SW 1271 (cell line): ENCODE results near the gene AKAP10.
A peak's percentile ranks its signal among the peaks of the same experiment; 100 is the strongest.
"Not testable (repeated sequence)": the region's sequence is repeated elsewhere in the genome, so short reads cannot be mapped to it uniquely, and the experiment has no call there.

Experiments
- DNase-seq, 2 experiments: peaks; one replicate each; lab custom pipeline; 2025; lab: John Stamatoyannopoulos, UW

Gene AKAP10

DNA sequence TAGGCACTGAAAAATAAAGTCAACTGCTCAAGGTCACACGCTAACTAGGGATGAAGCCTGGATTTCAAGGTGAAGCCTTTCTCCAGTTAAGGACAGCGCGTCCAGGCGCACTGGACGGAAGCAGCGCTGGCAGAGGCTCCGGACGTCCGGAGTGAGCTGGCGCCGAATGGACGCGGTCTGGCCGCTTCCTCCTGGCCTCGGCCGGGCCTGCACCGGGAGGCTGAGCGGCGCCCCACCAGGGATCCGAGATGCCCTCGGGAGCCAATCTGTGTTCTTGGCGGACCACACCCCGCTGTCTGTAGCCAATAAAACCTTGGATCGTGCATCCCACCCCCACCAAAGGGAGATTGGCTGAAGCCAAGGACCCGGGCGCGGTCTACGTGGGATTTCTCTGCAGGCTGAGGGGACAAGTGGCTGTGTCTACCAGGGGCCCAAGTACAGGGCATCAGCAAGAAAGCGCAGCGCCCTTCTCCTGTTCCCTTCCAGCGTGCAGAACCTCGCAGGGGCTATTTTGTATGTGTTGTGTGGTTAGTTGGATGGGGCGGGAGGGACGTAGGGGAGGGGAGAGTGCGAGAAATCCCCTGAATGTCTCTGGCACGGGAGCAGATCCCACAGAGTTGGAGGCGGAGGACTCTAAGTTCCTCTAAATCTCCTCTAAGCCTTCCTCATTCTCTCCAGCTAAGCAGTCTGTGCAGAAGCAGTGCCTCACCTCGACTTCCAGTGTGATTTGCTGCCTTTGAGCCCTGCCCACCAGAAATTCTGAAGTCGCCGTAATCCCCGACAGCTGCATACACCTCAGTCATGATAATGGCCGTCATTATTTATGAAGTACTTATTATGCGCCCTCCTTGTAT, 2.5 kb upstream of the AKAP10 start:
- DNase-seq = no peak

DNA sequence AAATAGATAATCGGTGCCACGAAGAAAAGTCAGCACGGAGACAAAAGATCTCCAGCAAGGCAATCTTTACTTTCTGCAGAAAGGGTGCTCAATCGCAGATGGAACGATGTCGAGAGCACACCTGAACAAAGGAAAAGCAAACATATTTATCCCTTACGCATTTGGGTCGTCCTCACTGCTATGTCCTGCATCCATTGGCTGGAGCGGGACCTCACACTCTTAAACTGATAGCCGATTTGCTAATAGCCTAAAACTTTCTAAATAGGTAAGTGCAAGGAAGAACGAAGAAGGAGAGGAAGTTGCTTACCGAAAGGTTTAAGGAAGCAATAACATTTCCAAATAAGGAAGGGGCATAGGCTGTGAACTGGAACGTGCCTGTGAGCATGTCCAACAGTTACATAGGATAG, 1.2 kb upstream of the AKAP10 start:
- no peak for DNase-seq

DNA sequence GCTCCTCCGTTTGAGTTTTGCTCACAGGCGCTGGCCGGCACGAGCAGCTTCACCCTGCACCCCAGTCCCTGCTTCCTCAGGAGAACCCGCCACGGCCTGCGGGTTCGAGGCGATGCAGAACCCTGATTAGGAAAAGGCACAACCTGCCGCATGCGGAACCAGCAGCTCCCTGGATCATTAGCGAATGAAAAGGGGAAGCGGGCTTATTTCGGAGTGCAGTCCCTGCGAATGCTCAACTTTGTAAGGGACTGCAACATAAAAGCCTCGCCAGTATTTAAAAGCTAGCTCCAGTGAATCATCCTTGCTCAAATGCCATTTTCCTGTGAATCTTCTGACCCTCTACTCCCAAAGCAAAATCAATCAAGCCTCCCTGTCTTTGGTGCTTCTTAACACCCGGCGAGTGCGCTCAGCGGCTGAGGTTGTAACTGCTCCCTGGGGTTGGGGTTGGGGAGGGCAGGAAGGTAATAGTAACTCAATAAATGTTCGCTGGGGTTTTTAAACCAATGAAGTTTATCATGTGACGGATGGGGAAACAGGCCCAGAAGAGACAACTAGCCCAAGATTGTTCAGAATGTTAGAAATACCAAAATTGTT, 678 bp upstream of the AKAP10 start:
- no peak for DNase-seq

DNA sequence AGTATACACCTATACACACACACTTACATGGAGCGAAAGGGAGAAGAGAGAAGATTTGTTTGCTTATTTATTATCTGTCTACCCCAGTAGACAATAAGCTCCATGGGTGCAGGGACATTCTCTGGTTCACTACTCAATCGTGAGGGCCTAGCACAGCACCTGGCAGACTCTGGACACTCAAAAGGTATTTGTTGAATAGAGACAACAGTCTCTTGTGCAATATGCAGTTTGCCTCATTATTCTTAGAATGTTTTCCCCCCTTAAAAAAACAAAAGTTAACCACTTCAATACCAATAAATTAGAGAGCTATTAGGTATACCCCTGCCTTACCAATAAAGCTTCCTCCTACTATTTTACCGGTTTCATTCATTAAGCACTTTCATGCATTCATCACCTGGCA, 2.0 kb downstream of the AKAP10 start:
- DNase-seq = no peak

DNA sequence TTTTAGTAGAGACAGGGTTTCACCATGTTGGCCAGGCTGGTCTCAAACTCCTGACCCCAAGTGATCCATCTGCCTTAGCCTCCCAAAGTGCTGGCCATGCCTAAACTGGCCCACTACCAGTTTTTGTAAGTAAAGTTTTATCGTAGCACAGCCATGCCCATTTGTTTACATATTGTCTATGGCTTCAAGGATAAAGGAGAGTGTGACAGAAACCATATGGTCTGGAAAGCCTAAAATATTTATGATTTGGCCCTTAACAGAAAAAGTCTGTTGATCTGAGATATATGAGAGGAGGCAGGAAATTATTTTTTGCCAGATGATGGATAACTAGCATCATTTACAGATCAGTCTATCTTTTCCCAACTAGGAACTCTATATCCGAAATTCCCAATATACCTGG, 4.5 kb downstream of the AKAP10 start:
- DNase-seq = no peak

DNA sequence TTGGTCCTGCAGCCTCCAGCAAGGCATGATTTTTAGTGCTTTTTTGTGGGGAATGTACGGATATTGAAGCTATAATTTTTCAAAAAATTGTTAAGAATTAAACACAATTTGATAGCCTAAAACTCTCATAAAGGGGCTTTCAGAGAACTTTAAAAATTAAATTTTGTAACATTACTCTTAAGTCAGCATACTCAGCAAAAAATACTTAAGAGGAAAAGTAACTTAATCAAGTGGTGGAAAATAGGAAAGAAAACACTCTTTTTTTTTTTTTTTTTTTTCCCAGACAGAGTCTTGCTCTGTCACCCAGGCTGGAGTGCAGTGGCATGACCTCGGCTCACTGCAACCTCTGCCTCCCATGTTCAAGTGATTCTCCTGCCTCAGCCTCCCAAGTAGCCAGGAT, 14.7 kb downstream of the AKAP10 start:
- DNase-seq = not testable (repeated sequence)

DNA sequence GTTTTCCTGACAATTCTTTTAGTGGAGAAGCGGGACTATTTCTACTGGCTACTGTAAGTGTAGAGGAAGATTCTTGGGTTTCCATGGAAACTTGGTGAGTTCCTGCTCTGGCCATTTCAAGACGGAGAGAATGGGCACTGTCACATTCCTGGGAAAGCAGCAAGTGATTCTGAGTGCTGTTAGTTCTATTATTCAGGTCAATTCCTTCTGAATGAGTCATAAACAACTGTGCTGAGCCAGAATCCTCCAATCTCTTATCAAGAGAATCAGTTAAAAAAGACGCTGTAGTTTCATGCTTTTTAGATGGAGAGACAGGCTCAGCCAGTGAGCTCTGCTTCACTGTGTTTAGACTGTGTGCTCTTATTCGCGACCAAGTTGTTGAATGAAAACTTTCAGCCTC, 19.6 kb downstream of the AKAP10 start:
- peak; percentile 97 to 100 for DNase-seq

DNA sequence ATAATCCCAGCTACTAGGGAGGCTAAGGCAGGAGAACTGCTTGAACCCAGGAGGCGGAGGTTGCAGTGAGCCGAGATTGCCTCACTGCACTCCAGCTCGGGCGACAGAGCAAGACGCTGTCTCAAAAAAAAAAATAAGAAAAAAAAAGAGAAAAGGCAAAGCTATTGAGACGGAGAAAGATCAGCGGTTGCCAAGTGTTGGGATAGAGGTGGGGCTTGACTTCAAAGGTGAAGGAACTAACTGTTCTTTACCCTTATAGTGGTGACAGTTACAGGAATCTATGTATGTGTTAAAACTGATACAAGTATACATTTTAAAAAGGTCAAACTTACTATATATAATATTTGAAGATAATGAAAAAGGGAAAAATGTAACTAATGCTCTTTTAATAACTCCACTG, 22.5 kb downstream of the AKAP10 start:
- DNase-seq = no peak

DNA sequence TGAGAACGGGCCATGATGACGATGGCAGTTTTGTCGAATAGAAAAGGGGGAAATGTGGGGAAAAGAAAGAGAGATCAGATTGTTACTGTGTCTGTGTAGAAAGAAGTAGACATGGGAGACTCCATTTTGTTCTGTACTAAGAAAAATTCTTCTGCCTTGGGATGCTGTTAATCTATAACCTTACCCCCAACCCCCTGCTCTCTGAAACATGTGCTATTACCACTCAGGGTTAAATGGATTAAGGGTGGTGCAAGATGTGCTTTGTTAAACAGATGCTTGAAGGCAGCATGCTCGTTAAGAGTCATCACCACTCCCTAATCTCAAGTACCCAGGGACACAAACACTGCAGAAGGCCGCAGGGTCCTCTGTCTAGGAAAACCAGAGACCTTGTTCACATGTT, 26.2 kb downstream of the AKAP10 start:
- not testable (repeated sequence) for DNase-seq

DNA sequence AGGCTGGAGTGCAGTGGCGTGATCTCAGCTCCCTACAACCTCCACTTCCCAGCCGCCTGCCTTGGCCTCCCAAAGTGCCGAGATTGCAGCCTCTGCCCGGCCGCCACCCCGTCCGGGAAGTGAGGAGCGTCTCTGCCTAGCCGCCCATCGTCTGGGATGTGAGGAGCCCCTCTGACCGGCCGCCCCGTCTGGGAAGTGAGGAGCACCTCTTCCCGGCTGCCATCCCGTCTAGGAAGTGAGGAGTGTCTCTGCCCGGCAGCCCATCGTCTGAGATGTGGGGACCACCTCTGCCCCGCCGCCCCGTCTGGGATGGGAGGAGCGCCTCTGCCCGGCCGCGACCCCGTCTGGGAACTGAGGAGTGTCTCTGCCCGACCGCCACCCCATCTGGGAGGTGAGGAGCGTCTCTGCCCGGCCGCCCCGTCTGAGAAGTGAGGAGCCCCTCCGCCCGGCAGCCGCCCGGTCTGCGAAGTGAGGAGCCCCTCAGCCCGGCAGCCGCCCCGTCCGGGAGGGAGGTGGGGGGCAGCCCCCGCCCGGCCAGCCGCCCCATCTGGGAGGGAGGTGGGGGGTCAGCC, 26.9 kb downstream of the AKAP10 start:
- not testable (repeated sequence) for DNase-seq

DNA sequence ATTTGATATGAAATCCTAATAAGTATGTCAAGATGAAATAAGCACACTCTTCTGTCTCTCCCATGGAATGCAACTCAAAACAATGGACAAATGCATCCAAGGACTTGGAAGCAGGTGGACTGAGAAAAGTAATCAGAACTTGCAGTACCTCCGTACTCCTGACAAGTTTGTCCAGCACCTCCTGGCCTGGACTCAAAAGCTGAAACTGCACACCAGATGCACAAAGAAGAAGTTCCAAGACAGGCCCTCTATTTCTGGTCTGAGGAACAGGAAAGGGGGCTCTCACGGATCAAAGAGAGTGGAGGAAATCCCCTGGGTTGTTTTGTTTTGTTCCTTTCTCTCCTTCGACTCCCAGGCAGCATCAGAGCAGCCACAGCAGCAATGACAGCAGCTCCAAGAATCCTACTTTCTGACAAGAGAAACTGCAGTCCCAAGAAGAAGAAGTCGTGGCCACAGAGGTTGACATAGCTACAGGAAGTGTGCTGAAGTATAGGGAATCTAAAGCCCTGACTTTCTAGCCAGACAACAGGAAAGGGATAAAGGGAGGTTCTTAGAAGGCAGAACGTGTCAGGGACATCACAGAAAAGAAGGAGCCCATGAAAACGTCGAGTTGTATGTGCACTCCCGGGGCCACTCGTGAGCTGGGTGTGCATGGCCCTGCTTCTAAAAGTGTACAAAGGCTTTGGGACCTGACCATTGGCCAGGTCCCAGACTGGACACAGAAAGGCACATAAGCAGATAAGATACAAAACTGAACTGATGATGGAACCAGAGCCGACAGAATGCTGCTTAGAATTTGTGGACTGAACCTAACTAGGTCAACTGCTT, 29.3 kb downstream of the AKAP10 start:
- DNase-seq = peak in 1 of 2 experiments; percentile 22

DNA sequence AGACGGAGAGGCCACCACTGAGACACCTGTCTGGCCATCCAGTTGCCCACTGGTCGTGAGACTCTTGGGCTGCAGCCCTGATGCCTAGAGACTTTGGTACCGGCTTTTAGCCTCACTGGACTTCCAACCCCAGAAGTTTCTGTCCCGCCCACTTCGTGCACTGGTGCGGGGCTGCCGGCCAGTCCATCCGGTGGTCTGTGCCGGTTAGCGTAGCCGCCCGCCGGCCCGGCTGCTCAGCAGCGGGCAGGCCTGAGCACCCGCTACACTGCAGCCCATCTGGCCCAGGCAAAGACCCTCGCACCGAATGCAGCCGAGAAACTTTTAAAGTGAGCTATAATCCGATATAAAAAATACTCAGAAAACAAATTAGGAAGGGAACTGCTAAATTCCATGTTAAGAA, 30.7 kb downstream of the AKAP10 start:
- no peak for DNase-seq

DNA sequence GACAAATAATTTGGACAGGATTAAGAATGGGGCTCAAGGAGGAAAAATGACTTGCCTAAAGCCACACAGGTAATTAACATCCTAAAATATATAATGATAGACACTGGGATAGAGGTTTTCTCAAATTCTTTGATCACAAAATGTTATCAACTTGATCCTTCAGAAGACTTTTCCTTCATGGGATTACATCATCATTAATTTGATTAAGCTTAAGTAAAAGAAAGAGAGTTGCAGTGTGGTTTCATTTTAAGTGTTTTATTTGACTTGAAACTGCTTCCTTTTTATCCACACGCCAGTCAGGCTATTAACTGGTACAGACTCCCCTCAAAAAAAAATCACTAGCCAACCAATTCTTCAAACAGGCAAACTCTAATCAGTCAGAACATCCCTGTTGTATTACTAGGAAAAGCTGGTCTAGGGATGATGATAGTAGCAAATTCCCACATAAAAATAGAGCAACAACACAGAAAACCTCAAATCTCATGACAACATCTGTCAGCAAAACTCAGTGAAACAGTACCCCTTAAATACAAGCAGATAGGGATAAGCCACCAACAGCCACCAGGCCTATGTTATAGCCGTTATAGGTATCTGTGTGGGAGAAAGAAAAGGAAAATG, 32.5 kb downstream of the AKAP10 start:
- DNase-seq = no peak

DNA sequence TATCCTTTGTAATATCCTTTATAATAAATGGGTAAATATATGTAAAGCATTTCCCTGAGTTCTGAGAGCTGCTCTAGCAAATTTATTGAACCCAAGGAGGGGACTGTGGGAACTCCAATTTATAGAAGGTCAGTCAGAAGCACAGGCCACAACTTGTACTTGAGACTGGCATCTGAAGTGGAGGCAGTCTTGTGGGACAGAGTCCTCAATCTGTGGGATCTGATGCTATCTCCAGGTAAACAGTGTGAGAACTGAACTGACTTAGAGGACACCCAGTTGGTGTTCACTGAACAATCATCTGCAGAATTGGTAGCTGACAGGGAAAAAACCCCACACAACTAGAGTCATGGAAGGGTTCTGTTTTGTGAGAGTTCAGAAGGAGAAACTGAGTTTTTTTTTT, 34.0 kb downstream of the AKAP10 start:
- DNase-seq = no peak

DNA sequence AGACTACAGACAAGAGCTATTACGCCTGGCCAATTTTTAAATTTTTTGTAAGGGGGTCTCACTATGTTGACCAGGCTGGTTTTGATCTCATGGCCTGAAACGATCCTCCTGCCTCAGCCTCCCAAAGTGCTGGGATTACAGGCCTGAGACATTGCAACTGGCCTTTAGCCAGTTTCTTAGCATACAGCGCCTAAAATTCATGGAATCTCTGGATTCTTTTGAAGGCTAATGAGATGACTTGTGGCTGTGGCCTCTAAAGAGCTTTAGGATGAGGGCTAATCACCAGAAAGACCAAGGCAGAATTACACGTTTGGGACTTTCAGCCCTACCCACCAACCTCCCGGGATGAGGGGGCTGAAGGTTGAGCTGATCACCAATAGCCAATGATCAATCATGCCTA, 34.6 kb downstream of the AKAP10 start:
- DNase-seq = no peak

DNA sequence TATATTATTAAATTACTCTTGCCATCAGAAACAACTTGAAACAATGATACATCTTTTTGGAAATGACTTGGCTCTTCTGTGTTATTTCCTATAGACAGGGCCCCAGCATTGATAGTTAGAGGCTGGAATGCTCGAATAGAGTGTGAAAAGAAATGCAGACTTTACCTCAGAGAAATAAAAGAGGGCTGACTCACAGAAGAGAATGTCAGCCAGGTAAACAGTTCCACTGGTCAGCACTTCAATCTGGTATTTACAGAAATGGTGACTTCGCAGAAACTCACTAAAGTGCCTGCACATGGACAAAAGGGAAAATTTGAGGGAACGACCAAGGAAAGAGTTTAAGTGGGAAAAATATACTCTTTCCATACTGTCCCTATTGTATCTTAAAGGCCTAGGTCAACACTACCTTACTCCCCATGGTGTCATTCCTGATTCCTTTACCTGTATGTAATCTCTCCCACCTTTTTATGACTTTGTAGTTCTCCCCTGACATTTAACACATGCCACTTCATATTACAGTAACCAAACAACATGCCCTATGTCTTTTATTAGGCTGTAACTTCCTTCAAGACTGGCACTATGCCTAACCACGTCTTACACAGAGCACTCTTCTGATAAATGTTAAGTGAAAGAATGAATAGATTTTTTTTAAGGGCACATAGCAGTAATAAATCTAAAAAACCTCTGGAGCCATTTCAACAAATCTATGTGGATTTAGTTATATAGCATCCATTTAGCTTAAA, 36.7 kb downstream of the AKAP10 start:
- no peak for DNase-seq

DNA sequence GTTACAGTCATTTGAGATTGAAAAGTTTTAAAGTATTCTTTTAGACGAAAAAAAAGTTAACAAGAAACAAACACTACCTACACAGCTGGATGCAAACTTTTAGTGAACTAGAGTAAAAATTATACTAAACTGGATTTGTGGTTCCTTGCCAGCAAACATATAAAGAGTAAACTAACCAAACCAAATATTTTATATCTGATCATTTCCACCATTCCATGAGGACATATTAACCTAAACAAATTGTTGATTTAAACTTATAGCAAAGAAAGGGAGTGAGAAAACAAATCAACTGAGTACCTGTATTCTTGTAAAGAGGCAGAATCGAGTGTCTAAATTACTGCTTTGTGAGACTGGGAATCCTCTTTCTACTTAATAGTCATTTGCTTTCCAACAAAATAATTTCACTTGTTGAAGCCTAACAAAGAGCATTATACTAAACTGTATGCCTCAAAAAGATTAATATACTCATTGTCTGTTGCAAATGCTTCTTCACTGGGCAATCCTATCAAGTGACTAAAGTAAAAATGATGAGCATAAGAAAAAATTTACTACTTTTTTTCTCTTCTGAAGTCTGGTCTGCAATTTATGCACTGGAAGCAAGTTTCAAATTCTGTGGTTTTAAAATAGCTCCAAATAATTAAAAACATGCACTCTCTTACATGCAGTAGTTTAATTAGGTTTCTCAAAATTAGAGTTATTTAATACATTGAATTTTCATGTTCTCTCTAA, 37.5 kb downstream of the AKAP10 start:
- DNase-seq = no peak

DNA sequence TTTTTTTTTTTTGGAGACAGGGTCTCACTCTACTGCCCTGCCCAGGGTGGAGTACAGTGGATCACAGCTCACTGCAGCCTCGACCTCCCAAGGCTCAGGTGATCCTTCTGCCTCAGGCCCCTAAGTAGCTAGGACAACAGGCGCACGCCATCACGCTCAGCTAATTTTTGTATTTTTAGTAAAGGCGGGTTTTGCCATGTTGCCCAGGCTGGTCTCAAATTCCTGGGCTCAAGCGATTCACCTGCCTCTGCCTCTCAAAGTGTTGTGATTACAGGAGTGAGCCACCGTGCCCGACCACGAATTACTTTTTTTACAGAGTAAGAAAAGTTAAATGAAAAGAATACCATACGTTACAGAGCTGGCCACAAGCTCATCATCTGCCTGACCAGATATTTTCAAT, 38.9 kb downstream of the AKAP10 start:
- DNase-seq = no peak

DNA sequence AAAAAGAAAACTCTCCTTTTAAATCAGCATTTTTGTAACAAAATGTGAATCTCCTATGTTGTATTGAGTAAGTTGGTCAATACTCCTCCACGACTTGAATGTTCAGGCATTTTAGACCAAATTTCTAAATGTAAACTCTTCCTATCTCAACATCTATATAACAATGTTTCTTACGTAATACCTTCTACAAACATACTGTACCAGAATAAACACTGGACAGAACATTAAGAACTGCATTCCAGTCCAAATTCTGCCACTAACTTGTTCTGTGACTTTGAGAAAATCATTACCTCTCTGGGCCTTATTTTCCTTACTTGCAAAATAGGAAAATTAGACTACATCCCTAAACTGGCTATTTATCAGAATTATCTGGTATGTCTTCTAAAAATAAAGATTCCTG, 40.1 kb downstream of the AKAP10 start:
- no peak for DNase-seq

DNA sequence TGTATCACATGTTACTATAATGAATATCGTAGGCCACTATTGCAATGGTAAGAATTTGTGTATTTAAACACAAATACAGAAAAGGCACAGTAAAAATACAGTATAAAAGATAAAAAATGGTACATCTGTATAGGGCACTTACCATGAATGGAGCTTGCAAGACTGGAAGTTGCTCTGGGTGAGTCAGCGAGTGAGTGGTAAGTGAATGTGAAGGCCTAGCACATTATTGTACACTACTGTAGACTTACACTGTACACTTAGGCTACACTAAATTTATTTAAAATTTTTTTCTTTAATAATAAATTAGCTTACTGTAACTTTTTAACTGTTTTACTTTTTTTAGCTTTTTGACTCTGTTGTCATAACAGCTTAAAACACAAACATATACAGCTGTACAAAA, 42.5 kb downstream of the AKAP10 start:
- no peak for DNase-seq

DNA sequence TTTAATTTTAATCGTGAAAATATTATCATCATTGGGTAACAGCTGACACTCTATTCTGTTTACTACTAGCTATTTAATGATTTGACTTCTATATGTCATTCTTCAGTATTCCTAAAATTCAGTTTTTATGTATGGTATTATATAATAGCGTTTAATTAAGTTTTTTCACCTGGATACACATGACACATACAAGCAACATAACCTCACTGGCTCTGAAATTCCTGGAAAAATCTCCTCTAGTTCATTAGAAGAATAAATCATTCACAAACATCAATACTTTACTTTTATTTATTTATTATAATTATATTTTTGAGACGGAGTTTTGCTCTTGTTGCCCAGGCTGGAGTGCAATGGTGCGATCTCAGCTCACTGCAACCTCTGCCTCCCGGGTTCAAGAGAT, 44.0 kb downstream of the AKAP10 start:
- no peak for DNase-seq
